AG09309 (cell line): Measurements from ENCODE around the gene ZDHHC7.

ENCODE experiments used
- DNase-seq: peaks from one replicate; pipeline ENCODE4 v3.0.0-alpha.2; 2010; ENCODE audit warnings: low read depth
- H3K4me3 ChIP-seq: 2 replicates; pipeline ENCODE4 v1.5.1; 2011; ENCODE audit warnings: mild to moderate bottlenecking, low read depth, low read length, moderate library complexity; ENCODE audit not compliant: control insufficient read depth
- CTCF ChIP-seq: IDR thresholded peaks from 2 replicates; pipeline ENCODE4 v1.5.1; 2011; ENCODE audit warnings: mild to moderate bottlenecking, low read depth, low read length, inconsistent platforms; ENCODE audit not compliant: insufficient read depth, control insufficient read depth; ENCODE audit errors: missing control alignments

ZDHHC7 gene

GRCh38 chr16:85018529-85019236 is 7.3 kb upstream of the ZDHHC7 start:
- H3K4me3 ChIP-seq: no peak overlapping the region
- no peak for DNase-seq
- TF ChIP-seq CTCF: no peak

- DNase-seq: no peak
- no peak for TF ChIP-seq CTCF
- no peak overlapping the region for H3K4me3 ChIP-seq
Measured at GRCh38 chr16:85017633-85018032, 6.3 kb upstream of the ZDHHC7 start.

GRCh38 chr16:85017151-85017550 is 5.8 kb upstream of the ZDHHC7 start:
- no peak for TF ChIP-seq CTCF
- DNase-seq: no peak
- no peak overlapping the region for H3K4me3 ChIP-seq

GRCh38 chr16:85015481-85016187 is 4.3 kb upstream of the ZDHHC7 start:
- TF ChIP-seq CTCF: no peak
- DNase-seq: no peak
- no peak overlapping the region for H3K4me3 ChIP-seq

GRCh38 chr16:85014311-85014710 is 3.0 kb upstream of the ZDHHC7 start:
- no peak overlapping the region for H3K4me3 ChIP-seq
- no peak for TF ChIP-seq CTCF
- DNase-seq: no peak

- no peak for TF ChIP-seq CTCF
- no peak for DNase-seq
- peak overlapping the region; percentile 86 for H3K4me3 ChIP-seq
Measured at GRCh38 chr16:85011846-85012284, 530 bp upstream of the ZDHHC7 start.
